ENCODE results near the gene BTAF1. TPM values are rescaled to one million over a fixed set of nuclear protein-coding genes. Genes with fewer than 3 reads are reported as not detected.
A peak's percentile ranks its signal among the peaks of the same experiment; 100 is the strongest.

Gene BTAF1
- total and polyA plus RNA-seq, 8 donors: 24.2 to 59.8 (median 48.6) TPM

DNA sequence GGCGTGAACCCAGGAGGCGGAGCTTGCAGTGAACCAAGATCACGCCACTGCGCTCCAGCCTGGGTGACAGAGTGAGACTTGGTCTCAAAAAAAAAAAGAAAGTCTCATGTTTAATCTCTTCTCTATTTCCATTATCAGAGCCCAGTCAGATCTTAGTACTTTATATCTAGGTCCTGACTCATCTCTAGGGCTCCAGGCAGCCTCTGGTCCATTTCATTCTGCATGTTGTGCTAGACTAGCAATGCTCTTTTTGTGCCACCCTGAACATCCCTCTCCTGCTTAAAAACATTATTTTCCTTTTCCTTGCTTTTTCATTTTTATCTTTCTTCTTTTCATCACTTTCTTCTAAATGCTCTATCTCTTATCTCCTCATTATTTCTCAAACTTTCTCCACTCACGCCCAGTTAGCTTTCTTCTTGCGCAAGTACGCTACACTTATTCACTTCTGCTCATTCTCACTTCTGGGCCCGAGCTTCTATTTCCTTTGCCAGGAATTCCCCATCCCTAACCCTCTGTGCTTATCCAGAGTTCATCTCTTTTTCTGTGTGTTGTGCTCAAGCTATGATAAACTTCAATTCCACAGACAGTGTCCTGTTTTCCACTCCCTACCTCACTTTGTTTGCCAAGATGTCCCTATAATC is 63.9 kb downstream of the BTAF1 start:
- intact Hi-C loops (cut with DNase I): no loop called here
- ATAC-seq: peak; percentile 56
- Histone ChIP-seq H3K4me3 (no peak overlapping the region), H3K4me1 (no peaks in the 10 kb centered on the region), H3K36me3 (peaks cover 2 to 60% of the 10 kb centered on the region in 2 donors), H3K27me3 (no peaks in the 10 kb centered on the region), H3K9me3 (no peaks in the 10 kb centered on the region), H3K27ac (no peak overlapping the region)
- TF ChIP-seq, protein P1, sequence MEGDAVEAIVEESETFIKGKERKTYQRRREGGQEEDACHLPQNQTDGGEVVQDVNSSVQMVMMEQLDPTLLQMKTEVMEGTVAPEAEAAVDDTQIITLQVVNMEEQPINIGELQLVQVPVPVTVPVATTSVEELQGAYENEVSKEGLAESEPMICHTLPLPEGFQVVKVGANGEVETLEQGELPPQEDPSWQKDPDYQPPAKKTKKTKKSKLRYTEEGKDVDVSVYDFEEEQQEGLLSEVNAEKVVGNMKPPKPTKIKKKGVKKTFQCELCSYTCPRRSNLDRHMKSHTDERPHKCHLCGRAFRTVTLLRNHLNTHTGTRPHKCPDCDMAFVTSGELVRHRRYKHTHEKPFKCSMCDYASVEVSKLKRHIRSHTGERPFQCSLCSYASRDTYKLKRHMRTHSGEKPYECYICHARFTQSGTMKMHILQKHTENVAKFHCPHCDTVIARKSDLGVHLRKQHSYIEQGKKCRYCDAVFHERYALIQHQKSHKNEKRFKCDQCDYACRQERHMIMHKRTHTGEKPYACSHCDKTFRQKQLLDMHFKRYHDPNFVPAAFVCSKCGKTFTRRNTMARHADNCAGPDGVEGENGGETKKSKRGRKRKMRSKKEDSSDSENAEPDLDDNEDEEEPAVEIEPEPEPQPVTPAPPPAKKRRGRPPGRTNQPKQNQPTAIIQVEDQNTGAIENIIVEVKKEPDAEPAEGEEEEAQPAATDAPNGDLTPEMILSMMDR (IDR thresholded peaks at IDR 0.05): no peak
- no peak for DNase-seq

DNA sequence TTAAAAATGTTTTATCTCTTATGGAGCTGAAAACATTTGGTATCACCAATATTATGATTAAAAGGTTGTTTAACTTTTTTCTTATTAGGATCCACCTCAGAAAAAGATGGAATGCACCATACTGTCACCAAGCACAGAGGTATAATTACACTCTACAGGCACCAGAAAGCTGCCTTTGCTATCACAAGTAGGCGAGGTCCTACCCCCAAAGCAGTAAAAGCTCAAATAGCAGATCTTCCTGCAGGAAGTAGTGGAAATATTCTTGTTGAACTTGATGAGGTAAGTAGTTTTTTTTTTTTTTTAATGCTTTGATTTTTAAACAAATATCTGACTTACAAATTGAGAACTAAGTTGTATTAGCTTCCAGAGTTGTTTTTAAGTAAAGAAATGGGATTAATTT is 68.5 kb downstream of the BTAF1 start:
- intact Hi-C loops (cut with DNase I): no loop called here
- H3K36me3 ChIP-seq: peaks cover 0 to 77% of the 10 kb centered on the region in 2 donors
- no peaks in the 10 kb centered on the region for H3K9me3 ChIP-seq
- TF ChIP-seq, protein P1 (IDR thresholded peaks at IDR 0.05): no peak
- no peak overlapping the region for H3K27ac ChIP-seq
- H3K4me3 ChIP-seq: no peak overlapping the region
- DNase-seq (no peak), ATAC-seq (no peak)
- no peaks in the 10 kb centered on the region for H3K4me1 ChIP-seq
- H3K27me3 ChIP-seq: no peaks in the 10 kb centered on the region

DNA sequence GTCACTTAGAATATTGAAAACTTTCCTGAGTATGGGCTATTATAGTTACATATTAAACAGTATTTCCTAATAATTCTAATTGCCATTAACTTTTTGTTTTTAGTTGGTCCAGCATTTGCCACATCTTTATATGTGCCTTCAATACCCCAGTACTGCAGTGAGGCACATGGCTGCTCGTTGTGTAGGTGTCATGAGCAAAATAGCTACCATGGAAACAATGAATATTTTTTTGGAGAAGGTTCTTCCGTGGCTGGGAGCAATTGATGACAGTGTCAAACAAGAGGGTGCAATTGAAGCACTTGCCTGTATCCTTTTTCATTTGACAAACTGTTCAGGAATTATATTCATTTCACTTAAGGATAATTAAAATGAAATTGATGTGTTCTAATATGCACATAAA is 72.7 kb downstream of the BTAF1 start:
- DNase-seq (no peak), ATAC-seq (no peak)
- Histone ChIP-seq H3K36me3 (peaks cover 0 to 82% of the 10 kb centered on the region in 2 donors), H3K27ac (no peak overlapping the region), H3K27me3 (no peaks in the 10 kb centered on the region), H3K9me3 (no peaks in the 10 kb centered on the region), H3K4me1 (no peaks in the 10 kb centered on the region), H3K4me3 (no peak overlapping the region)
- intact Hi-C loops (cut with DNase I): no loop called here
- TF ChIP-seq, protein P1 (IDR thresholded peaks at IDR 0.05): no peak

DNA sequence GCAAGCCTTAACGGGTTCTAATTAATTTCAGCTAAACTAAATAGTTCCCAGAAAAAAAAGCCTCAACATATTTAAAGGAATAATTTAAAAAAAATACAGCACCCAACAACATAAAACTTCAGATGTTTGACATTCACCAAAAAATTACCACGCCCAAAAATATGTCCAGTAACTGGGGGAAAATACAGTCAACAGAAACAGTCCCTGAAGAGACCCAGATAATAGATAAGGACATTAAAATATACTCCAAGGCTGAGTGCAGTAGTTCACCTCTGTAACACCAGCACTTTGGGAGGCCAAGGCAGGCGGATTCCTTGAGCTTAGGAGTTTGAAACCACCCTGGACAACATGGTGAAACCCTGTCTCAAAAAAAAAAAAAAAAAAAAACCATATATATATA is 78.0 kb downstream of the BTAF1 start:
- intact Hi-C loops (cut with DNase I): no loop called here
- ATAC-seq (no peak), DNase-seq (no peak)
- TF ChIP-seq, protein P1 (IDR thresholded peaks at IDR 0.05): no peak
- Histone ChIP-seq H3K27me3 (no peaks in the 10 kb centered on the region), H3K4me1 (no peaks in the 10 kb centered on the region), H3K27ac (no peak overlapping the region), H3K36me3 (peaks cover 0 to 64% of the 10 kb centered on the region in 2 donors), H3K4me3 (no peak overlapping the region), H3K9me3 (no peaks in the 10 kb centered on the region)

DNA sequence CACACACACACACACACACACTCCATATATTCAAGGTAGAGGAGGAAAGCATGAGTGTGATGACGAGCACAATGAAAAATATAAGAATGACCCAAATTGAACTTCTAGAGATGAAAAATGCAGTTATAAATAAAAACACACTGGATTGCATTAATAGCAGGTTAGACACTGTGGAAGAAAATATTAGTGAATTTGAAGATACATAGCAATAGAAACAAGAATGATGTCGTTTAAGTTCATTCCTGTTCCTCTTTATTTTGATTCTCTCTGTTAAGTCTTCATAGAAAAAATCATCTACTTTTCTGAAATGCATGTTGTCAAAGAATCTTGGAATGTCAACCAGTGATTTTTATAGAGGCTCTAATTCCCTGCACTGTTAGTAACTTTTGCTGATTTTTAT is 78.4 kb downstream of the BTAF1 start:
- TF ChIP-seq, protein P1 (IDR thresholded peaks at IDR 0.05): no peak
- no peaks in the 10 kb centered on the region for H3K27me3 ChIP-seq
- intact Hi-C loops (cut with DNase I): no loop called here
- DNase-seq (no peak), ATAC-seq (no peak)
- no peaks in the 10 kb centered on the region for H3K4me1 ChIP-seq
- H3K4me3 ChIP-seq: no peak overlapping the region
- no peak overlapping the region for H3K27ac ChIP-seq
- H3K9me3 ChIP-seq: no peaks in the 10 kb centered on the region
- peaks cover 0 to 60% of the 10 kb centered on the region in 2 donors for H3K36me3 ChIP-seq

Data from left lung (tissue), 10 donors.